ENCODE results near the gene H3-3A.

- TF ChIP-seq POLR2A (IDR thresholded peaks at IDR 0.05; ENCODE audit: low read length), result no peak
- TF ChIP-seq GATA1 (IDR thresholded peaks at IDR 0.05; ENCODE audit: low read depth, low read length), result no peak
Measured at GRCh38 chr1:226026833-226027232, 35.7 kb upstream of the H3-3A start.

All from erythroblast (primary cell).